Stimulated activated naive CD8-positive, alpha-beta T cell treated with anti-CD3 and anti-CD28 coated beads, Interleukin-15, Interleukin-2, amounts not matched to agents 100 U/mL and 50 U/mL, for 24 hours (primary cell): ENCODE data around the gene TCL1B.
"Not testable (repeated sequence)": the region's sequence is repeated elsewhere in the genome, so short reads cannot be mapped to it uniquely, and the experiment has no call there.

Source experiments
- ATAC-seq: fragments of 150-1000 bp; cut with Tn5 transposase; one replicate; pipeline ENCODE4 v1.10.0; 2021
- DNase-seq: peaks from one replicate; pipeline ENCODE4 v3.0.0; 2021

TCL1B gene

GRCh38 chr14:95703341-95703740 lies 17.1 kb downstream of the TCL1B start:
- DNase-seq: no peak
- ATAC-seq: no peak

- ATAC-seq: no peak
- DNase-seq: no peak
These were observed 17.6 kb downstream of the TCL1B start for GRCh38 chr14:95703805-95704204.

GRCh38 chr14:95705518-95705917 lies 19.3 kb downstream of the TCL1B start:
- DNase-seq: no peak
- no peak for ATAC-seq

- no peak for ATAC-seq
These were observed 21.1 kb downstream of the TCL1B start for GRCh38 chr14:95707327-95707726.

GRCh38 chr14:95710106-95710505 lies 23.9 kb downstream of the TCL1B start:
- DNase-seq (no peak), ATAC-seq (no peak)

More at GRCh38 chr14:95707327-95707726, 21.1 kb downstream of the TCL1B start:
- no peak for DNase-seq

DNA sequence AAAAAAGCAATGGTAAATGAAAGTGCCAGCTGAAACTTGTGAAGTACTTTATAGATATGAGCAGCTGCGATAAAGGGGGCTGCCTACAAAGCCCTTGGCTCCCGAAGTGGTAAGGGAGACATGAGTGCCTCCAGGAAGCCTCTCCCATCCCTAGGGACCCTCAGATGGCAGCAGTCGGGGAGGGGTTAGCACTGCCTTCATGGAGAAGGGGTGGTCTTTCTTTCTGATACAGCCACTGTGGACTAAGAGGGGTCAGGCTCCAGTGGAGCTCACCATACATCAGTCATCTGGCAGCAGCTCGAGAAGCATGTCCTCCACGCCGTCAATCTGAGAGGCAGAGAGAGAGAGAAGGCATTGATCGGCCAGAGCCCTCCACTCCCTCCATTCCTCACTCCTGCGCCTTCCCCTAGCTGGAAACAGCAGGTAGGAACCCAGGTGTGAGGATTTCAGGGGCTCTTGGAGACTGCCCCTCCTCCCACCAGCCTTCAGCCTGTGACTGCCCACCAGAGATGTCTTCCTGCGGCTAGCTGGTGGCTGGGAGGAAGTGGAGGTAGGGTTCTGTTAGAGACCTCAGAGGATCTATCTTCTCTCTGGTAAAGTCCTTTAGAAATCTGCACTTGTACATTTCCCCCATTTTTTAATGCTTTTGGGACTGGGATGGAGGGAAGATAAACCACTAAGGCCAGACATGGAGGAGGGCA lies 25.4 kb downstream of the TCL1B start:
- ATAC-seq (no peak), DNase-seq (no peak)

- ATAC-seq (no peak), DNase-seq (no peak)
These were observed 26.2 kb downstream of the TCL1B start for GRCh38 chr14:95712398-95712797.

- DNase-seq (peak; percentile 31), ATAC-seq (peak; percentile 16)
These were observed 27.6 kb downstream of the TCL1B start, which contains the start of gene TCL1A for GRCh38 chr14:95713596-95714371. TSS of gene TCL1A (minus strand) at chr14:95714125. CDS start at chr14:95714066, 59 bp downstream.

DNA sequence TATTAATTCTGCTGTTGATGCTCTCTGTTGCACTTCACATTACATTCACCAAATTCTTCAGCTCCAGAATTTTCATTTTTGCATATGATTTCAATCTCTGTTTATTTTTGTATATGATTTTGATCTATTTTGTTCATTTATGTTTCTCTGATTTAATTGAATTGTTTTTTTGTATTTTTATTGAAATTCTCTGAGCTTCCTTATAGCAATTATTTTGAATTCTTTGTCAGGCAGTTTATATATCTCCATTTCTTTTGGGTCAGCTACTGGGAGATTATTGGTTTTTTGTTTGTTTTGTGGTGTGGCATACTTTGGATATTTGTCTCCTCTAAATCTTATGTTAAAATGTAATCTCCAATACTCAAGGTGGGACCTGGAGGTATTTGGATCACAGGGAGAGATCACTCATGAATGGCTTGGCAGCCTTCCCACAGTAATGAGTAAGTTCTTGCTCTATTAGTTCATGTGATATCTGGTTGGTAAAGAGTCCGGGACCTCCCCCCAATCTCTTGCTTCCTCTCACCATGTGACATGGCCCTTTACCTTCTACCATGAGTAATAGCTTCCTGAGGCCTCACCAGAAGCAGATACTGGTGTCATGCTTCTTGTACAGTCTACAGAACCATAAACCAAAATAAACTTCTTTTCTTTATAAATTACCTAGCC lies 36.4 kb downstream of the TCL1B start:
- no peak for ATAC-seq
- DNase-seq: no peak

DNA sequence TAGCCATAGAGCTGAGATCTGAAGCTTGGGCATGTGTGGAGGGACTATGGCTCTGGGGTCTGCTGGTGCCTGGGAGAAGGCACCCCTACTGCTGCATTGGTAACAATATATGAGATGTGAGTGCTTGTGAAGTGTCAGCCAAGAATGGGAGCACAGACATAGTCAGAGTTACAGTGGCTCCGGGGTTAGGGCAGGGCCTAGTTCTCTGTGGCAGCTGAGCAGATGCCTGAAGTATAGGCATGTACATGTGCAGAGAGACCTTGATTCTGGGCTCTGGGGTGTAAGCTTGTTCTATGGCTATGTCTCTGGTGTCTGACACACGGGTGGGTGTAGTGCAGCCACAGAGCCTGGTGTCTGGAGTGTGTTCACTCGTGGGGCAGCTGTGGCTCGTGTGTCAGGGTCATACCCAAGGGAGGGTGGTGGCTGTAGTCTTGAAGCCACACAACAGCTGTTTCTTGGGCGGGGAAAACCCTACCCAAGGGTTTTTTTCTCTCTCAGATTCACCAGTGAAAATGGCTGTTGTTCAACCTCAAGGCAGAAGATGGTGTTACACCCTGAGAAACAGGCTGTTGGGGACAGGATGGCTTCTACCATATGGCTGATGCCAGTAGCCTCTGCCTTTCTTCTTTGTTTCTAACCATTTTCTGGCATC lies 39.6 kb downstream of the TCL1B start:
- DNase-seq: no peak
- peak; percentile 52 for ATAC-seq

GRCh38 chr14:95727056-95727700 lies 41.0 kb downstream of the TCL1B start:
- DNase-seq: no peak
- ATAC-seq: no peak

- ATAC-seq, DNase-seq: not testable (repeated sequence)
These were observed 43.3 kb downstream of the TCL1B start for GRCh38 chr14:95729402-95730028.

- DNase-seq (no peak), ATAC-seq (no peak)
These were observed 43.9 kb downstream of the TCL1B start for GRCh38 chr14:95730126-95730525.

- ATAC-seq (no peak), DNase-seq (no peak)
These were observed 47.0 kb downstream of the TCL1B start for GRCh38 chr14:95733212-95733611.

DNA sequence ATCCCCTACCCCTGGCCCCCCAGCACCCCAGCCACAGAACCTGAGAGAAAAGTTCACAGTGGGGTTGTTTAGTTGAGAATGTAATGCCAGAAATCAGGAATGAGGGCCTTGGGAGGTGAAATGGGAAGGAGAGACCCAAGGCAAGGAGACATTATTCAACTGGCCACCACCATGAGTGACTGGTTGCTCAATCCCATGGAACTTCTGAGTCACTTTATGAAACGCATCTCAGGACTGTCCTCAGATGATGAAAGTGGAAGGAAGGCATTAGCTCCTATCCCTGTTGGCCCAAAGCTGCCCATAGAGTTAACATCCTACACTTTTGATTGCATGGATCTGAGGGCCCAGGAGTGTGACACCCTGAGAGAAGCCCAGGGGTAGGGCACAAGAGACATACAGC lies 53.1 kb downstream of the TCL1B start:
- DNase-seq (no peak), ATAC-seq (no peak)

- ATAC-seq: no peak
- no peak for DNase-seq
These were observed 54.8 kb downstream of the TCL1B start for GRCh38 chr14:95741038-95741490.

GRCh38 chr14:95741781-95742180 lies 55.6 kb downstream of the TCL1B start:
- DNase-seq (no peak), ATAC-seq (no peak)
